Esophagus squamous epithelium (tissue), 5 donors: Measurements from ENCODE around the gene RIN3. TPM values are rescaled to one million over a fixed set of nuclear protein-coding genes. Genes with fewer than 3 reads are reported as not detected.

Experiments
- DNase-seq: peaks from one replicate; lab custom pipeline; 2025; lab: John Stamatoyannopoulos, UW
- H3K27ac ChIP-seq, 4 donors: fragments of 200-600 bp; sonication (generic); one replicate each; pipeline ENCODE4 v1.5.1; 2016 to 2019; ENCODE audit warnings: mild to moderate bottlenecking in 1 of 4
- H3K27me3 ChIP-seq, 4 donors: fragments of 200-600 bp; sonication (generic); 1 replicate in 3 of 4; 2 replicates in 1 of 4; pipeline versions ENCODE4 v1.5.1 to v1.6.0; 2017 to 2021; ENCODE audit warnings: antibody characterized with exemption in 1 of 4
- H3K36me3 ChIP-seq, 3 donors: fragments of 200-600 bp; sonication (generic); one replicate each; pipeline ENCODE4 v1.5.1; 2016 to 2019
- H3K4me1 ChIP-seq, 3 donors: fragments of 200-600 bp; sonication (generic); one replicate each; pipeline ENCODE4 v1.5.1; 2017 to 2019
- H3K4me3 ChIP-seq, 4 donors: fragments of 200-600 bp; sonication (generic); 1 replicate in 3 of 4; 2 replicates in 1 of 4; pipeline ENCODE4 v1.5.1; 2016 to 2019; ENCODE audit warnings: mild to moderate bottlenecking in 2 of 4, moderate library complexity in 1 of 4
- H3K9me3 ChIP-seq, 3 donors: fragments of 200-600 bp; sonication (generic); one replicate each; pipeline ENCODE4 v1.5.1; 2016 to 2019
- POLR2A ChIP-seq, 4 donors: fragments of 450-650 bp; IDR thresholded peaks; one replicate each; pipeline ENCODE4 v1.6.1; 2017; ENCODE audit warnings: antibody characterized with exemption in 4 of 4, mild to moderate bottlenecking in 4 of 4, moderate library complexity in 3 of 4
- WGBS, 2 donors: methylation state at CpG; one replicate each; pipeline ENCODE4 v1.1.5; 2018; 5-methylcytosine and 5-hydroxymethylcytosine counted together
- intact Hi-C: fragments of 100-400 bp; cut with DNase I; formaldehyde crosslinking; loops from one replicate; pipeline ENCODE4 v1.15.0; 2022
- total RNA-seq, 4 donors: library from RNA; depleted of rRNA; stranded (reverse); fragments of >200 nt; gene quantifications; one replicate each; pipeline ENCODE4 v1.1.0, GENCODE V29; 2016
- TF ChIP-seq, protein P1 (sequence below), 6 experiments: fragments of 450-650 bp in 4 of 6; fragments of 200-600 bp in 2 of 6; sonication (generic) in 2 of 6; IDR thresholded peaks; one replicate each; pipeline ENCODE4 v1.5.1; 2016 to 2019; ENCODE audit warnings: antibody characterized with exemption in 6 of 6, mild to moderate bottlenecking in 4 of 6, moderate library complexity in 4 of 6
- donor health status: DM: yes; HTN: yes; CAD: no.

The RIN3 gene
- total RNA-seq, 4 donors from 2014 or later, result 1.9 to 9.7 (median 4.4) TPM

DNA sequence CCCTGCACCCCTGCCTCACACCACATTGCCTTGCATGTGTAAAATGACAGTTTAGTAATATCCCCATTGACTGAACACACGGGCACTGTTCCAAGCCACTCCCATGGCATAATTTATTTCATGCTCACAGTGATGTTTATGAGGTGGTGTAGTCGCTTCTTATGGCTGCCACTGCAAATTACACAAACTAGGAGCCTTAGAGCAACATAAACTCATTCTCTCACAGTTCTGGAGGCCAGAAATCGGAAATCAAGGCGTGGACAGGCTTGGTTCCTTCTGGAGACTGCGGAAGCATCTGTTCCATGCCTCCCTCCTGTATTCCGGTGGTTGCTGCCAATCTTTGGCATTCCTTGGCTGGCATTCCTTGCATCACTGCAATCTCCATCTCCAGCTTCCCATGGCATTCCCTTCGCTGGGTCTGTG is 97.3 kb downstream of the RIN3 start:
- WGBS, 2 donors, result 72 to 73% methylated on average over 7 of the region's 7 CpGs
- TF ChIP-seq, protein P1, sequence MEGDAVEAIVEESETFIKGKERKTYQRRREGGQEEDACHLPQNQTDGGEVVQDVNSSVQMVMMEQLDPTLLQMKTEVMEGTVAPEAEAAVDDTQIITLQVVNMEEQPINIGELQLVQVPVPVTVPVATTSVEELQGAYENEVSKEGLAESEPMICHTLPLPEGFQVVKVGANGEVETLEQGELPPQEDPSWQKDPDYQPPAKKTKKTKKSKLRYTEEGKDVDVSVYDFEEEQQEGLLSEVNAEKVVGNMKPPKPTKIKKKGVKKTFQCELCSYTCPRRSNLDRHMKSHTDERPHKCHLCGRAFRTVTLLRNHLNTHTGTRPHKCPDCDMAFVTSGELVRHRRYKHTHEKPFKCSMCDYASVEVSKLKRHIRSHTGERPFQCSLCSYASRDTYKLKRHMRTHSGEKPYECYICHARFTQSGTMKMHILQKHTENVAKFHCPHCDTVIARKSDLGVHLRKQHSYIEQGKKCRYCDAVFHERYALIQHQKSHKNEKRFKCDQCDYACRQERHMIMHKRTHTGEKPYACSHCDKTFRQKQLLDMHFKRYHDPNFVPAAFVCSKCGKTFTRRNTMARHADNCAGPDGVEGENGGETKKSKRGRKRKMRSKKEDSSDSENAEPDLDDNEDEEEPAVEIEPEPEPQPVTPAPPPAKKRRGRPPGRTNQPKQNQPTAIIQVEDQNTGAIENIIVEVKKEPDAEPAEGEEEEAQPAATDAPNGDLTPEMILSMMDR (IDR thresholded peaks at IDR 0.05), result no peak
- no peak for TF ChIP-seq POLR2A (IDR thresholded peaks at IDR 0.05)
- no peaks in the 10 kb centered on the region for H3K27me3 ChIP-seq
- intact Hi-C loops, result no loop called here
- H3K27ac ChIP-seq, result no peak overlapping the region
- H3K4me1 ChIP-seq, result peaks cover 0 to 7% (median 0%) of the 10 kb centered on the region in 3 donors
- H3K36me3 ChIP-seq, result peaks cover 0 to 3% (median 0%) of the 10 kb centered on the region in 3 donors
- H3K9me3 ChIP-seq, result peaks cover 0 to 4% (median 0%) of the 10 kb centered on the region in 3 donors
- no peak for DNase-seq
- H3K4me3 ChIP-seq, result no peak overlapping the region

DNA sequence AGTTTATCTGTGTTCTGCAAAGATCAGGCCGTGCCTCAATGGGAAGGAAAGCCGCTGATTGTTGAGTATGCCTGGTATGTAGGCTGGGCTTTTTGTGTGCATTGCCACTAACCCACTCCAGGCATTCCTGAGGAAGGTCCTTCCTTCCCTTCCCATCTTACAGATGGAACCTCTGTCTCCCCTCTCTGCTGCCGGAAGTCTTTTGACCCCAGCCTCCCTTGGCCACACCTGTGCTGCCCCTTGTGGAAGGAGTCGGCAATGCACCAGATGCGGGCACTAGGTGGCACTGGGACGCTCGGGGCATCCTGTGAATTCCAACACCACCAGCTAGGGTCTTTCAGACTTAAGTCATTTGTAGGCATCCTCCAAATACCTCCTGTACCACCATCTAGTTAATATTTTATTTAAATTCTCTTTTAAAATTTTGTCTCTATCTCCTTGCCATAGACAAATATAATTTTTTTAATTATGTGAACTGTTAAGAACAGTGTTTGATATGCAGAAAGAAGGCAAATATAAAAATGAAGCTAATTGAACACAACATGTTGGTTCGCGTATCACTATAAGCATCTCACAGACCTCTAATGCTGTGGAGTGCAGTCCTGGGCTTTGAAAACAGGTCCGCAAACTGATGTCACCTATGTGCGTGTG is 99.6 kb downstream of the RIN3 start:
- 57 to 63% methylated on average over 7 to 11 of the region's 11 CpGs for WGBS, 2 donors
- DNase-seq, result no peak
- no peaks in the 10 kb centered on the region for H3K9me3 ChIP-seq
- no peak overlapping the region for H3K4me3 ChIP-seq
- peaks cover 0 to 7% (median 0%) of the 10 kb centered on the region in 3 donors for H3K4me1 ChIP-seq
- TF ChIP-seq POLR2A (IDR thresholded peaks at IDR 0.05), result no peak
- TF ChIP-seq, protein P1 (IDR thresholded peaks at IDR 0.05), result peak; percentile 21 to 55 (median 45)
- H3K27me3 ChIP-seq, result no peaks in the 10 kb centered on the region
- H3K27ac ChIP-seq, result no peak overlapping the region
- H3K36me3 ChIP-seq, result peaks cover 0 to 3% (median 0%) of the 10 kb centered on the region in 3 donors
- intact Hi-C loops, result no loop called here

DNA sequence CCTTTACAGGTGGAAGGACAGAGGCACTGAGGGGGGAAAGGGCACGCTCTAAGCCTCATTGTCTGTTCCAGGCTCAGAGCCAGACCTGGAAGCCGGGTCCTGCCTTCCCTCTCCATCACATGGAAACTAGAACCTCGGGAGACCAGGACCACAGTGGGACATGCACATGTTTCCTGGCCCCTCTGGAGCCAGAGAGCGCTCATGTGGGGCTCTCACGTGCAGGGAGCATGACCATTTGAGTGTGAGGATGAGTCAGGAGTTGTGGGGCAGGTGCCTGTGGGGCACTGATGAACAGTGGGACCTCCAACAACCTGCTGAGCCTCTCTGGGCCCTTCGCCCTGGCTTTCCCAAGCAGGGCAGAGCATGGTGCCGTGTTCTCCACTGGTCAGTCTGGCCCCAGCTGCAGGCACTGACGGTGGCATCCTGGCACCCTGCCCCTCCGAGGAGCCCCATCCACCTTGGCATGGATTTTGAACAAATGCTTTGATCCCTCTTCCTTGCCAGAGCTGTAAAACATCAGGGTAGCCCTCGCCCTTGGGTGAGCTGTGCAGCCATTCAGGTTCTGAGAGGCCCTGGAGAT is 100.2 kb downstream of the RIN3 start:
- Histone ChIP-seq H3K9me3 (no peaks in the 10 kb centered on the region), H3K27ac (no peak overlapping the region), H3K27me3 (no peaks in the 10 kb centered on the region), H3K4me3 (no peak overlapping the region), H3K36me3 (peaks cover 0 to 3% (median 0%) of the 10 kb centered on the region in 3 donors), H3K4me1 (peaks cover 0 to 7% (median 0%) of the 10 kb centered on the region in 3 donors)
- no peak for DNase-seq
- intact Hi-C loops, result no loop called here
- TF ChIP-seq, protein P1 (IDR thresholded peaks at IDR 0.05), result no peak
- TF ChIP-seq POLR2A (IDR thresholded peaks at IDR 0.05), result no peak
- 87 to 100% methylated on average over 2 to 9 of the region's 10 CpGs for WGBS, 2 donors

DNA sequence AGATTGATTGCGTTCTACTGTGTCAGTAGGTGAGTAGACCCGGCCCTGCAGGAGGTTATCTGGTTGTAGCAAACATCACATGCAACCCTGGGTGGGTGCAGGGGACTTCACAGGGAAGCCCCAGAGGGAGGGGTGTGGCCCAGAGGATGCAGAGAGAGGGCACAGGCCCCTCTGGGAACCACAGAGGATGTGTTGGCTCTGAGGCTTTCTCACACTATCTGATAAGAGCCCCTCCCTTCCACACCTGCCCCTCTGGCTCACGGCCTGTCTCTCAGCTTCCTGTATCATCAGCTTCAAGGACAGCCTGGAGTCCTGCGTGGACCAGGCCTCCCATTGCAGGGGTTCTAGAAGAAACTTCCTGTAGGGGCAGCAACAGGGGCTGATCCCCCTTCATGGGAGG is 101.9 kb downstream of the RIN3 start:
- Histone ChIP-seq H3K4me1 (no peaks in the 10 kb centered on the region), H3K36me3 (peaks cover 0 to 3% (median 0%) of the 10 kb centered on the region in 3 donors), H3K9me3 (no peaks in the 10 kb centered on the region), H3K27ac (no peak overlapping the region), H3K27me3 (no peaks in the 10 kb centered on the region), H3K4me3 (no peak overlapping the region)
- intact Hi-C loops, result no loop called here
- DNase-seq, result no peak
- 60 to 83% methylated on average over 1 to 3 of the region's 4 CpGs for WGBS, 2 donors
- TF ChIP-seq POLR2A (IDR thresholded peaks at IDR 0.05), result no peak
- TF ChIP-seq, protein P1 (IDR thresholded peaks at IDR 0.05), result no peak

DNA sequence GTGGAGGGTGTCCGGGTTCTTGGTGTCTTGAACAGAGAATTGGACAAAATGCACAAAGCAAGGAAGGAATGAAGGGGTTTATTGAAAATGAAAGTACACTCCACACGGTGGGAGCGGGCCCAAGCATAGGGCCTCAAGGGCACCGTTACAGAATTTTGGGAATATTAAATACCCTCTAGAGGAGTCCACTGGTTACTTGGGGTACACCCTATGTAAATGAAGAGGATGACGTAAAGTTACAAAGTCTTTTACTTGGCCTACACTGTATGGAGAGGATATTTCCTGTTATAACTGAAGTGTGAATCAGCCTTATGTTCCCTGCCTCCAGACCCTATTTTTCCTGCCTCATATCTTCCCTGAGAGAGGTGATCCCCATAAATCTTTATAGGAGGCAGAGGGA is 102.6 kb downstream of the RIN3 start:
- Histone ChIP-seq H3K4me3 (no peak overlapping the region), H3K9me3 (peaks cover 0 to under 1% (median 0%) of the 10 kb centered on the region in 3 donors), H3K27ac (no peak overlapping the region), H3K36me3 (peaks cover 0 to 3% (median 0%) of the 10 kb centered on the region in 3 donors), H3K27me3 (no peaks in the 10 kb centered on the region), H3K4me1 (no peaks in the 10 kb centered on the region)
- no peak for TF ChIP-seq POLR2A (IDR thresholded peaks at IDR 0.05)
- TF ChIP-seq, protein P1 (IDR thresholded peaks at IDR 0.05), result no peak
- DNase-seq, result no peak
- intact Hi-C loops, result no loop called here
- WGBS, 2 donors, result 89 to 90% methylated on average over 4 to 5 of the region's 5 CpGs
